Activated CD4-positive, CD25-positive, alpha-beta regulatory T cell treated with anti-CD3 and anti-CD28 coated beads, Interleukin-2, amount 50 U/mL, for 24 hours (primary cell): ENCODE measurements around the gene APOBEC3H.

Experiments used
- ATAC-seq, 2 donors: fragments of 150-1000 bp; cut with Tn5 transposase; one replicate each; pipeline ENCODE4 v1.10.0; 2021; ENCODE audit warnings: mild to moderate bottlenecking in 1 of 2, moderate library complexity in 1 of 2

APOBEC3H gene

GRCh38 chr22:39138357-39138997 is 41.4 kb downstream of the APOBEC3H start:
- ATAC-seq, result no peak

- no peak for ATAC-seq
These were observed 42.9 kb downstream of the APOBEC3H start for GRCh38 chr22:39139933-39140332.

GRCh38 chr22:39142088-39142680 is 45.1 kb downstream of the APOBEC3H start:
- no peak for ATAC-seq

GRCh38 chr22:39144101-39144767 is 47.2 kb downstream of the APOBEC3H start:
- ATAC-seq, result peak; percentile 60 to 73

GRCh38 chr22:39146256-39147101 is 49.4 kb downstream of the APOBEC3H start:
- no peak for ATAC-seq

GRCh38 chr22:39147335-39148025 is 50.4 kb downstream of the APOBEC3H start:
- no peak for ATAC-seq

- no peak for ATAC-seq
These were observed 51.1 kb downstream of the APOBEC3H start for GRCh38 chr22:39148026-39148726.

- ATAC-seq, result peak; percentile 26 to 30
These were observed 51.9 kb downstream of the APOBEC3H start for GRCh38 chr22:39148727-39149535.

GRCh38 chr22:39149915-39150847 is 53.1 kb downstream of the APOBEC3H start:
- no peak for ATAC-seq

- no peak for ATAC-seq
These were observed 53.8 kb downstream of the APOBEC3H start for GRCh38 chr22:39150848-39151215.

GRCh38 chr22:39151329-39151975 is 54.4 kb downstream of the APOBEC3H start:
- no peak for ATAC-seq

GRCh38 chr22:39152024-39152510 is 55.0 kb downstream of the APOBEC3H start:
- no peak for ATAC-seq

GRCh38 chr22:39152511-39153219 is 55.6 kb downstream of the APOBEC3H start, which contains the start of gene CBX7:
Gene CBX7, minus strand, starts transcription at chr22:39152680. Its CDS starts 236 bp downstream, at chr22:39152444.
- ATAC-seq, result peak; percentile 84 to 85

- no peak for ATAC-seq
These were observed 56.2 kb downstream of the APOBEC3H start for GRCh38 chr22:39153220-39153717.
